Lower lobe of right lung (tissue), 2 donors: ENCODE measurements around the gene EXOC3L4. TPM values are rescaled to one million over a fixed set of nuclear protein-coding genes. Genes with fewer than 3 reads are reported as not detected.
"Not testable (repeated sequence)": the region's sequence is repeated elsewhere in the genome, so short reads cannot be mapped to it uniquely, and the experiment has no call there.

Experiments used
- ATAC-seq, 2 donors: fragments of 200-7000 bp; cut with Tn5 transposase; one replicate each; pipeline ENCODE4 v1.9.1; 2020 to 2022; ENCODE audit warnings: mild to moderate bottlenecking in 2 of 2, moderate library complexity in 2 of 2
- DNase-seq: peaks from one replicate; pipeline ENCODE4 v3.0.0-alpha.2; 2020
- H3K27ac ChIP-seq: fragments of 200-600 bp; one replicate; pipeline ENCODE4 v1.8.0; 2022
- H3K27me3 ChIP-seq: fragments of 200-600 bp; one replicate; pipeline ENCODE4 v1.8.0; 2022; ENCODE audit warnings: low read depth
- H3K36me3 ChIP-seq: fragments of 200-600 bp; one replicate; pipeline ENCODE4 v1.8.0; 2022; ENCODE audit warnings: mild to moderate bottlenecking
- H3K4me1 ChIP-seq: fragments of 200-600 bp; one replicate; pipeline ENCODE4 v1.8.0; 2022
- H3K4me3 ChIP-seq: fragments of 200-600 bp; one replicate; pipeline ENCODE4 v1.8.0; 2022; ENCODE audit warnings: mild to moderate bottlenecking
- H3K9me3 ChIP-seq: fragments of 200-600 bp; one replicate; pipeline ENCODE4 v1.8.0; 2022
- intact Hi-C: fragments of 100-400 bp; cut with DNase I; formaldehyde crosslinking; loops from one replicate; pipeline ENCODE4 v1.11.0; 2022
- total RNA-seq: library from RNA; stranded (reverse); fragmentation: NEBNext Ultra II Directional; extraction: Animal tissue kit (Norgen Biotek cat#: 25700); gene quantifications from one replicate; pipeline ENCODE4 v1.2.1, GENCODE V29; 2021
- TF ChIP-seq, protein P1 (sequence below): fragments of 200-600 bp; IDR thresholded peaks from one replicate; pipeline ENCODE4 v1.8.0; 2022; ENCODE audit warnings: antibody characterized with exemption, mild to moderate bottlenecking
- donor health status: DM: no; HTN: yes; CAD: no; lungs with severe emphysema.

The EXOC3L4 gene
- total RNA-seq, 1 donor from 2014 or later = 3.6 TPM

DNA sequence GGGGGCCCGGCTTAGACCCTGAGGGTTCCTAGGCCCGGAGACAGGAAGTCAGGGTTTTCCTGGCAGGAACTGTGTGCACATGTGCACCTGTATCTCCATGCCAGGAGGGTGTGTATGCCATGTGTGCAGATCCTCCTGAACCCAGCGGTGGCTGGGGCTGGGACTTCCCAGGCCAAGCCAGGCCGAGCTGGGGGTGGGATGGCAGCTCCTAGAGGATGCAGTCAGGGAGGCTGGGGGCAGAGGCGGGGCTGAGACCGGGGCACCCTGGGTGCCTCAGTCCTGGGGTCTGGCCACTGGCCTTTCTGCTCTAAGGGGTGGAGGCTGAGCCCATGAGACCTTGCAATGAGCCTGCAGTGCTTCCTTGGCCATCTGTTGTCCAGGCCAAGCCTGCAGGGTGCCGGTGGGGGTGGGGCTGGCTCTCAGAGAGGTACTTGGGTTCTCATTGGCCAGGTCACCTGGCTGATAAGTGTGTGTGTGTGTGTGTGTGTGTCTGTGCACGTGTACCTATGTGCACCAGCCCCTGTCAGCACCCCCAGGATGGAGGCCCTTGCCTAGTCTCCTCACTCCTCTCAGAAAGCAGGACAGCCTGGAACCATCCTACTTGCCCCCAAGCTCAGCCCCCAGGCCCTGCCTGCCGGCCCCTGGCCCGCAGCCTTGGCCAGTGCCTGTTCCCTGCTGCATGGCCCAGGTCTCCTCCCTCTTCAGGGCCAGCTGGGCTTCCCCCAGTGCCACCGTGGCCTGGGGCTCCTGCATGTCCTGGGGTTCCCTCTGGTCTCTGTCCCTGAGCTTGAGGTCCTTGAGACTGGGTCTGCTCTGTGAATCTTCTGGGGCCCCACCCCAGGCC is 18.1 kb downstream of the EXOC3L4 start:
- intact Hi-C loops = no loop called here
- no peaks in the 10 kb centered on the region for H3K9me3 ChIP-seq
- H3K27me3 ChIP-seq = no peaks in the 10 kb centered on the region
- no peak overlapping the region for H3K27ac ChIP-seq
- H3K4me1 ChIP-seq = peaks cover 53% of the 10 kb centered on the region
- TF ChIP-seq, protein P1, sequence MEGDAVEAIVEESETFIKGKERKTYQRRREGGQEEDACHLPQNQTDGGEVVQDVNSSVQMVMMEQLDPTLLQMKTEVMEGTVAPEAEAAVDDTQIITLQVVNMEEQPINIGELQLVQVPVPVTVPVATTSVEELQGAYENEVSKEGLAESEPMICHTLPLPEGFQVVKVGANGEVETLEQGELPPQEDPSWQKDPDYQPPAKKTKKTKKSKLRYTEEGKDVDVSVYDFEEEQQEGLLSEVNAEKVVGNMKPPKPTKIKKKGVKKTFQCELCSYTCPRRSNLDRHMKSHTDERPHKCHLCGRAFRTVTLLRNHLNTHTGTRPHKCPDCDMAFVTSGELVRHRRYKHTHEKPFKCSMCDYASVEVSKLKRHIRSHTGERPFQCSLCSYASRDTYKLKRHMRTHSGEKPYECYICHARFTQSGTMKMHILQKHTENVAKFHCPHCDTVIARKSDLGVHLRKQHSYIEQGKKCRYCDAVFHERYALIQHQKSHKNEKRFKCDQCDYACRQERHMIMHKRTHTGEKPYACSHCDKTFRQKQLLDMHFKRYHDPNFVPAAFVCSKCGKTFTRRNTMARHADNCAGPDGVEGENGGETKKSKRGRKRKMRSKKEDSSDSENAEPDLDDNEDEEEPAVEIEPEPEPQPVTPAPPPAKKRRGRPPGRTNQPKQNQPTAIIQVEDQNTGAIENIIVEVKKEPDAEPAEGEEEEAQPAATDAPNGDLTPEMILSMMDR = no peak
- H3K36me3 ChIP-seq = no peaks in the 10 kb centered on the region
- DNase-seq (no peak), ATAC-seq (no peak)
- H3K4me3 ChIP-seq = no peak overlapping the region

DNA sequence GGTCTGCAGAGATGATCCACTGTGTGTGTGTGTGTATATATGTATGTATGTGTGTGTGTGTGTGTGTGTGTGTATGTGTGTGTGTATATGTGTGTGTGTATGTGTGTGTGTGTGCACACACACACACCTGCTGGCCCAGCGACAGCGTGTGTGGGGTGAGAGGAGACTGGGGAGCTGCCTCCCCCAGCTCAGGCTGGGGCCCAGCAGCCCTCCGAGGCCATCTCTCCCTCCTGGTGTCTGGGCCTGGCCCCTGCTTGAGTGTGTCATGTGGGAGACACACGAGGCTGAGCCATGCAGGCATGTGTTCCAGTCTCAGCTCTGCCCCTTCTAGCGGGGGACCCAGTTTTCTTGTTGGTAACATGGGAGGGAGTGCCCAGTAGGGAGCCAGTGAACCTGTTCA is 18.8 kb downstream of the EXOC3L4 start:
- Histone ChIP-seq H3K9me3 (no peaks in the 10 kb centered on the region), H3K27me3 (no peaks in the 10 kb centered on the region), H3K27ac (no peak overlapping the region), H3K4me3 (no peak overlapping the region), H3K36me3 (no peaks in the 10 kb centered on the region), H3K4me1 (peaks cover 58% of the 10 kb centered on the region)
- no peak for ATAC-seq
- DNase-seq = no peak
- intact Hi-C loops = no loop called here
- TF ChIP-seq, protein P1 = no peak

DNA sequence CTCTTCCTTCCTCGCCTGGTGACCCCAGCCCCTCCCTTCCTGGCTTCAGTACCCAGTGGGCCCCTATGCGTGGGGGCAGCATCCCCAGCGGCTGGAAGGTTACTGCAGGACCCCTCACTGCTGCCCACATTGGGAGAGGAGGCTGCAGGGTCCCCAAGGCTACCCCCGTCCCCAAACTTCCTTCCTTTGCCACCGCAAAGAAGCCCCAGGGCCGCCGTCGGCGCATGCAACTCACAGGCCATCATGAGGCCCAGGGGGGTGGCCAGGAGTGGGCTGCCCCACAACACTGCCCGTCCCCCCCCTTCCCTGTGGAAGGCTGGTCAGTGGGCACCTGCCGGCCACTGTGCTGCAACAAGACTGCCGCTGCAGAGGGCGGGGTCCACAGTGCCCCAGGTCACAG is 19.2 kb downstream of the EXOC3L4 start:
- H3K4me3 ChIP-seq = no peak overlapping the region
- no peak overlapping the region for H3K27ac ChIP-seq
- TF ChIP-seq, protein P1 = no peak
- no peaks in the 10 kb centered on the region for H3K36me3 ChIP-seq
- ATAC-seq (no peak), DNase-seq (no peak)
- H3K9me3 ChIP-seq = no peaks in the 10 kb centered on the region
- peaks cover 63% of the 10 kb centered on the region for H3K4me1 ChIP-seq
- H3K27me3 ChIP-seq = no peaks in the 10 kb centered on the region
- intact Hi-C loops = no loop called here

DNA sequence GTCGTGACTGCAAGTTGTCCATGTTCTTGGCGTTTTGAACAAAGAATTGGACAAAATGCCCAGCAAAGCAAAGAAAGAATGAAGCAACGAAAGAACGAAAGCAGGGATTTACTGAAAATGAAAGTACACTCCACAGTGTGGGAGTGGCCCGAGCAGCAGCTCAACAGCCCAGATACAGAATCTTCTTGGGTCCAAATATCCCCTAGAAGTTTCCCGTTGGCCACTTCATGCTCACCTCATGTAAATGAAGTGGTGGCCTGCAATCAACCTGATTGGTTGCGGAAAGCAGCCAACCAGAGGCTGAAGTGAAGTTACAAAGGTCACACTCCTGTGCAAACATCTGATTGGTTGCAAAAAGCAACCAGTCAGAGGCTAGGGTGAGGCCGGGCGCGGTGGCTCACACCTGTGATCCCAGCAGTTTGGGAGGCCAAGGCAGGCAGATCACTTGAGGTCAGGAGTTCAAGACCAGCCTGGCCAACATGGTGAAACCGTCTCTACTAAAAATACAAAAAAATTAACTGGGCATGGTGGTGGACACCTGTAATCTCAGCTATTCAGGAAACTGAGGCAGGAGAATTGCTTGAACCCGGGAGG is 20.7 kb downstream of the EXOC3L4 start:
- Histone ChIP-seq H3K4me1 (peaks cover 70% of the 10 kb centered on the region), H3K4me3 (peak overlapping the region; percentile 30), H3K27ac (peak overlapping the region; percentile 72)
- intact Hi-C loops, H3K9me3 ChIP-seq, H3K27me3 ChIP-seq, H3K36me3 ChIP-seq, DNase-seq, ATAC-seq: not testable (repeated sequence)

DNA sequence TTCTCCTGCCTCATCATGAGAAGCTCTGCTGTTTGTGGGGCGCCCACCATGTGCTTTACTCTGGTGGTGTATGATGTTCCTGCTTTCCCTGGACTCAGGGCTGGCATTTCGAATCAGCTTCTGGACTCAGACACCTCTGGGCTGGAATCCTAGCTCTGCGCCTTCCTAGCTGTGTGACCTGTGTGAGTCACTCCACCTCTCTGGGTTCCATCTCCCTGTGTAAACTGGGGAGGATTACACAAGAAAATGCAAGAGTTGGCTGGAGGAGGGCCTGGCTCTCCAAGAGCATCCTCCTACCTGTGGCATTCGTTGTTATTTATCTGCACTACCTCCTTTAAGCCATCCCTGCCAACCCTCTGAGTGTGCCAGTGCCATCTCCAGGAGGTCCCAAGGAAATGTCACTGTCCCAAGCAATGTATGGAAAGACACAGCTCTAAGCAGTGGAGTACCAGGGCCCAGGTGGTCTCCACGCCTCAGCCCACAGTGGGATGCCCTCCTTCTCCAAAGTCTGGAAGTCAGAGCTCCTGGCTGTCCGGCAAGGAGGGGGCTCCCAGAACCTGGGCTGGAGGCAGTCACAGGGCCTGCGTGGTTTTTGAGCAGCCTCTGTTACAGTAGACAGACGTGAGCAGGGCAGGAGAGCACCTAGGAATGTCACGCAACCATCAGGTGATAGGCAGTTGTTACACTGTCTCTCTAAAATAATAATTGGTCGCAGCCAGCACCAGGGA is 21.5 kb downstream of the EXOC3L4 start:
- ATAC-seq = no peak
- no peak overlapping the region for H3K4me3 ChIP-seq
- H3K27me3 ChIP-seq = no peaks in the 10 kb centered on the region
- H3K36me3 ChIP-seq = no peaks in the 10 kb centered on the region
- intact Hi-C loops = no loop called here
- H3K9me3 ChIP-seq = no peaks in the 10 kb centered on the region
- H3K27ac ChIP-seq = peak overlapping the region; percentile 72
- DNase-seq = no peak
- TF ChIP-seq, protein P1 = no peak
- peaks cover 70% of the 10 kb centered on the region for H3K4me1 ChIP-seq
